Ovary (tissue), 9 donors: ENCODE measurements around the gene GRIN2A. TPM values are rescaled to one million over a fixed set of nuclear protein-coding genes. Genes with fewer than 3 reads are reported as not detected.

Source experiments
- DNase-seq, 5 donors: peaks; one replicate each; pipeline ENCODE4 v3.0.0-alpha.2; 2019 to 2020
- H3K27ac ChIP-seq, 2 donors: fragments of 200-600 bp; one replicate each; pipeline versions ENCODE4 v1.5.1 to v1.8.0; 2019 to 2022
- H3K27me3 ChIP-seq: fragments of 200-600 bp; one replicate; pipeline ENCODE4 v1.8.0; 2022
- H3K36me3 ChIP-seq: fragments of 200-600 bp; sonication (generic); one replicate; pipeline ENCODE4 v1.5.1; 2019
- H3K4me1 ChIP-seq: one replicate; pipeline ENCODE4 v1.8.1; 2013; ENCODE audit warnings: mild to moderate bottlenecking, moderate library complexity; ENCODE audit not compliant: insufficient read depth
- H3K4me3 ChIP-seq: fragments of 200-600 bp; sonication (generic); one replicate; pipeline ENCODE4 v1.5.1; 2017
- H3K9me3 ChIP-seq, 2 donors: fragments of 200-600 bp in 1 of 2; sonication (generic) in 1 of 2; one replicate each; pipeline versions ENCODE4 v1.5.1 to v1.8.1; 2013 to 2019; ENCODE audit warnings: mild to moderate bottlenecking in 1 of 2, moderate library complexity in 1 of 2
- CTCF ChIP-seq, 3 donors: fragments of 450-650 bp in 2 of 3; fragments of 200-600 bp in 1 of 3; IDR thresholded peaks; one replicate each; pipeline versions ENCODE4 v1.5.1 to v1.8.0; 2016 to 2022; ENCODE audit warnings: antibody characterized with exemption in 3 of 3, mild to moderate bottlenecking in 1 of 3
- EP300 ChIP-seq: sonication (generic); formaldehyde crosslinking; IDR thresholded peaks from one replicate; pipeline ENCODE4 v1.6.1; 2017; ENCODE audit warnings: antibody characterized with exemption
- POLR2A ChIP-seq: fragments of 450-650 bp; IDR thresholded peaks from one replicate; pipeline ENCODE4 v1.6.1; 2017; ENCODE audit warnings: antibody characterized with exemption, mild to moderate bottlenecking, moderate library complexity
- WGBS, 3 donors: extraction: QIAGEN DNeasy Blood & Tissue Kit in 1 of 3; methylation state at CpG; one replicate each; pipeline versions ENCODE4 v1.1.5 to v1.1.7; 2013 to 2017; 5-methylcytosine and 5-hydroxymethylcytosine counted together
- intact Hi-C, 4 donors: fragments of 100-400 bp; cut with DNase I; formaldehyde crosslinking; loops; one replicate each; pipeline versions ENCODE4 v1.11.0 to v1.15.1; 2022 to 2023
- polyA plus RNA-seq, 2 donors: library from polyadenylated mRNA; stranded (reverse); fragments of 200-250 nt in 1 of 2; fragments of 350-450 nt in 1 of 2; fragmentation: Illumina TruSeq in 1 of 2; extraction: RNeasy Lipid Tissue Mini Kit (QIAGEN cat#74804) in 1 of 2; gene quantifications; one replicate each; pipeline ENCODE4 v1.2.3, GENCODE V29; 2013 to 2014
- total RNA-seq, 7 donors: library from RNA; depleted of rRNA in 2 of 7; stranded (reverse); fragments of >200 nt in 2 of 7; fragmentation: NEBNext Ultra II Directional in 3 of 7; extraction: Animal tissue kit (Norgen Biotek cat#: 25700) in 3 of 7; gene quantifications; one replicate each; pipeline versions ENCODE4 v1.1.0 to v1.2.4, GENCODE V29; 2016 to 2023
- donor health status: DM: no; HTN: no; CAD: no; lungs with moderate emphysema.
- donor health status: DM: no; HTN: no; CAD: no.
- donor health status: Bipolar disorder and iron deficiency.
- donor health status: DM: yes; HTN: yes; CAD: no.
- donor health status: DM: no; HTN: no; CAD: no.
- donor health status: DM: yes; HTN: yes; CAD: no.

GRIN2A gene
- total and polyA plus RNA-seq, 9 donors: 0.08 to 5.4 (median 0.57) TPM; not detected in 1

GRCh38 chr16:9756434-9756833 is 425.8 kb downstream of the GRIN2A start:
- 92 to 95% (median 93%) methylated on average over 4 of the region's 4 CpGs for WGBS, 3 donors
- peaks cover 3% of the 10 kb centered on the region for H3K4me1 ChIP-seq
- intact Hi-C loops: no loop called here
- DNase-seq: no peak
- no peak overlapping the region for H3K4me3 ChIP-seq
- TF ChIP-seq EP300 (no peak), POLR2A (no peak), CTCF (IDR thresholded peaks at IDR 0.05) (no peak)
- no peaks in the 10 kb centered on the region for H3K9me3 ChIP-seq
- H3K27ac ChIP-seq: no peak overlapping the region
- no peaks in the 10 kb centered on the region for H3K36me3 ChIP-seq
- H3K27me3 ChIP-seq: no peaks in the 10 kb centered on the region

GRCh38 chr16:9755081-9755480 is 427.1 kb downstream of the GRIN2A start:
- intact Hi-C loops: no loop called here
- TF ChIP-seq CTCF (IDR thresholded peaks at IDR 0.05): no peak
- TF ChIP-seq POLR2A: no peak
- TF ChIP-seq EP300: no peak
- Histone ChIP-seq H3K4me3 (no peak overlapping the region), H3K4me1 (peaks cover 3% of the 10 kb centered on the region), H3K9me3 (no peaks in the 10 kb centered on the region), H3K27me3 (no peaks in the 10 kb centered on the region), H3K27ac (no peak overlapping the region), H3K36me3 (no peaks in the 10 kb centered on the region)
- no peak for DNase-seq
- 8 to 21% (median 11%) methylated on average over 4 of the region's 4 CpGs for WGBS, 3 donors

GRCh38 chr16:9741776-9742175 is 440.5 kb downstream of the GRIN2A start:
- H3K9me3 ChIP-seq: no peaks in the 10 kb centered on the region
- DNase-seq: no peak
- H3K4me1 ChIP-seq: no peaks in the 10 kb centered on the region
- no peak overlapping the region for H3K4me3 ChIP-seq
- no peaks in the 10 kb centered on the region for H3K36me3 ChIP-seq
- TF ChIP-seq EP300 (no peak), POLR2A (no peak), CTCF (IDR thresholded peaks at IDR 0.05) (no peak)
- no peaks in the 10 kb centered on the region for H3K27me3 ChIP-seq
- H3K27ac ChIP-seq: no peak overlapping the region
- intact Hi-C loops: no loop called here

GRCh38 chr16:9739301-9739700 is 442.9 kb downstream of the GRIN2A start:
- Histone ChIP-seq H3K4me3 (no peak overlapping the region), H3K27ac (no peak overlapping the region), H3K36me3 (no peaks in the 10 kb centered on the region), H3K9me3 (no peaks in the 10 kb centered on the region), H3K27me3 (no peaks in the 10 kb centered on the region), H3K4me1 (peaks cover 3% of the 10 kb centered on the region)
- no peak for TF ChIP-seq POLR2A
- no peak for TF ChIP-seq CTCF (IDR thresholded peaks at IDR 0.05)
- no peak for TF ChIP-seq EP300
- DNase-seq: no peak
- 89 to 93% (median 92%) methylated on average over 6 of the region's 6 CpGs for WGBS, 3 donors
- intact Hi-C loops: no loop called here

- no peaks in the 10 kb centered on the region for H3K36me3 ChIP-seq
- no peak for DNase-seq
- intact Hi-C loops: no loop called here
- TF ChIP-seq CTCF (IDR thresholded peaks at IDR 0.05): no peak
- TF ChIP-seq EP300: no peak
- TF ChIP-seq POLR2A: no peak
- H3K4me3 ChIP-seq: no peak overlapping the region
- no peak overlapping the region for H3K27ac ChIP-seq
- H3K27me3 ChIP-seq: no peaks in the 10 kb centered on the region
- 90 to 94% (median 90%) methylated on average over 6 of the region's 6 CpGs for WGBS, 3 donors
- H3K4me1 ChIP-seq: peaks cover 4% of the 10 kb centered on the region
- H3K9me3 ChIP-seq: no peaks in the 10 kb centered on the region
Measured at GRCh38 chr16:9738690-9739089, 443.5 kb downstream of the GRIN2A start.
